ENCODE data around the gene RBL2. TPM values are rescaled to one million over a fixed set of nuclear protein-coding genes. Genes with fewer than 3 reads are reported as not detected.

Gene RBL2
- total and polyA plus RNA-seq, 2 of the 13 experiments (the other 11 are each of a cell fraction or from before 2014, with no cell fraction given) = 41.2 to 60.9 TPM

GRCh38 chr16:53435066-53435688 lies 906 bp downstream of the RBL2 start (continued):
- TF ChIP-seq ZBTB14 (CRISPR knock-in tag; IDR thresholded peaks at IDR 0.05) (no peak), MAFK (conservative IDR thresholded peaks at IDR 0.05 in 1 of 2, IDR thresholded peaks at IDR 0.05 in 1 of 2; ENCODE audit: low read length in 2 of 2) (no peak), ZBTB43 (CRISPR knock-in tag; conservative IDR thresholded peaks at IDR 0.05) (no peak), ZKSCAN5 (CRISPR knock-in tag; IDR thresholded peaks at IDR 0.05) (no peak), ATF7 (IDR thresholded peaks at IDR 0.05) (no peak), ATF7 (CRISPR knock-in tag; IDR thresholded peaks at IDR 0.05) (no peak), PPARG (CRISPR knock-in tag; conservative IDR thresholded peaks at IDR 0.05) (no peak), ZBTB4 (CRISPR knock-in tag; IDR thresholded peaks at IDR 0.05; ENCODE audit: borderline replicate concordance) (0 out of 2 replicates have a peak, but pooled peaks have one; percentile 19), ZNF460 (CRISPR knock-in tag; IDR thresholded peaks at IDR 0.05; ENCODE audit: borderline replicate concordance) (no peak), ZNF574 (CRISPR knock-in tag; IDR thresholded peaks at IDR 0.05) (peak; percentile 83), ZFYVE20 (CRISPR knock-in tag; IDR thresholded peaks at IDR 0.05; ENCODE audit: borderline replicate concordance, low read depth) (no peak), ZNF543 (CRISPR knock-in tag; IDR thresholded peaks at IDR 0.05) (no peak), ZNF430 (CRISPR knock-in tag; IDR thresholded peaks at IDR 0.05) (no peak; the same call in 1 of the 2 replicates), ZNF597 (CRISPR knock-in tag; IDR thresholded peaks at IDR 0.05) (no peak), ZNF572 (CRISPR knock-in tag; IDR thresholded peaks at IDR 0.05) (0 out of 2 replicates have a peak, but pooled peaks have one; percentile 80), ZNF230 (CRISPR knock-in tag; IDR thresholded peaks at IDR 0.05) (no peak), ZFP90 (CRISPR knock-in tag; IDR thresholded peaks at IDR 0.05; ENCODE audit: borderline replicate concordance) (0 out of 2 replicates have a peak, but pooled peaks have one; percentile 14), MBNL3 (CRISPR knock-in tag; conservative IDR thresholded peaks at IDR 0.05) (no peak), SPEN (CRISPR knock-in tag; IDR thresholded peaks at IDR 0.05; ENCODE audit: low read depth) (peak; percentile 28; the same call in 1 of the 2 replicates)

Measured in HepG2 (cell line).